NCI-H524 (cell line): ENCODE data around the gene SGMS1.
"Not testable (repeated sequence)": the region's sequence is repeated elsewhere in the genome, so short reads cannot be mapped to it uniquely, and the experiment has no call there.

Source experiments
- DNase-seq, 2 experiments: peaks; one replicate each; lab custom pipeline; 2025; lab: John Stamatoyannopoulos, UW

SGMS1 gene

DNA sequence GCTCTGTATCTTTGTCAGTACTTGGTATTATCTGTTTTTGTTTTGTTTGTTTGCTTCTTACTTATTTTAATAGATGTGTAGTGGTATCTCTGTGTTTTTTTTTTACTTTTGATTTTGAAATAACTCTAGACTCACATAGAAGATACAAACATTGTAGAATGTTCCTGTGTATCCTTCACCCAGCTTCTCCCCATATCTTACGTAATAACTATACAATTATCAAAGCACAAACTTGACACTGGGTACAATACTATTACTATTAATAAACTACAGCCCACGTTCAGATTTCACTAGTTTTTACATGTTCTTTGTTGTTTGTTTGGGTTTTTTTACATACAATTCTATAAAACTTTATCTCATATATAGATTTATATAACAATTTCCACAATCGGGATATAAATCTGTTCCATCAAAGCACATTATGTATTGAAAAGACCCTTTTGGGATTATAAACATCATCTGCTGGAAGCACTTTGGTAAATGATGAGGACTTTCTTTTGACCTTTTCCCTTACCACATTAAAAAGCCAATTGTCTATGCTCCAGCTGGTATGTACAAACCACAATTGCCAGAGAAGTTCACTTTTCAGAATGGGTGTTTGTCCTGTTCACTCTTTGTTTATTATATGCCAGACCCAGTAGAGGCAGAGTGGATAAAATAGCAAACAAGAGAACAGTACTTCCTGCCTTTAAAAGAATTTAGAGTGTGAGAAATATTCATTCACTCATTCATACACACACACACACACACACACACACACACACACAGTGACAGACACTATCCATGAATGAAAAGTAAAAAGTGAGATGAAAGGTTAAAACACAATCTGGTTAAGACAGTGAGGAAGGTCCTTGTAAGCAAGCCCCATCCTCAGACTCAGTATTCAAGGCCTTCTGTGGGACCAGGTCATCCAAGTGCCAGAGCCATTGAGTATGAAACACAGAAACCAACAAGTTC, 113.0 kb downstream of the SGMS1 start:
- no peak for DNase-seq

- DNase-seq, result no peak
These were observed 115.3 kb downstream of the SGMS1 start for GRCh38 chr10:50508315-50509051.

DNA sequence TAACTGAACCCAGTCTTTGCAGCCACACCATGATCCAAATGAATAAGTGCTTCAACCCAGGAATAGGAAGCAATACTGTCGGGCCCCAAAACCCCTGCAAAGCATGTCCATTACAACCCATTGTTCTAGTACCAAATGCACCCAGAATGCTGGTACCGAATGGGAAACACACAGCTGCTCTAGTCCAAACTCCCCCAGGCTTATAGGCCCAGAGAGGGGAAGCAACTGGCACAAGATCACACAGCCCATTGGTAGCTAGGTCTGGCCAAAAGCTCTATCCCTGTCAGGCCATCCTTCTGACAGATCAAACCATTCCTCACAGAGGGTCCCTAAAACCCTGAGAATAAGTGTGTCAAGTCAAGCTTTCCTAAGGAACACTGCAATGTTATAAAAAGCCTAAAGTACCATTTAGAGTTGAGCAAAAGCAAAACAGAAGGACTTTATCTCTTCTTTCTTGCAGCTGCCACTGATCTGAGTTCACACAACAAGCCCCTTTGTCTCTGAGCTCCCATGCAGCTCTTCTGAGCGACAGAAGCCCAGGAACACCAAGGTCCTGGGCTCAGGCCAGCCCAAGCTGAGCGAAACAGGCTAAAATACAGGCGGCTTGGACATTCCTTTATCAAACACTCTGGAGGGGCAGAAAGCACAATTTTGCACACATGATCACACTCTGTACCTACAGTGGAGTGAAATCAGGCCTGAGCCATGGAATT, 116.7 kb downstream of the SGMS1 start:
- no peak for DNase-seq

DNA sequence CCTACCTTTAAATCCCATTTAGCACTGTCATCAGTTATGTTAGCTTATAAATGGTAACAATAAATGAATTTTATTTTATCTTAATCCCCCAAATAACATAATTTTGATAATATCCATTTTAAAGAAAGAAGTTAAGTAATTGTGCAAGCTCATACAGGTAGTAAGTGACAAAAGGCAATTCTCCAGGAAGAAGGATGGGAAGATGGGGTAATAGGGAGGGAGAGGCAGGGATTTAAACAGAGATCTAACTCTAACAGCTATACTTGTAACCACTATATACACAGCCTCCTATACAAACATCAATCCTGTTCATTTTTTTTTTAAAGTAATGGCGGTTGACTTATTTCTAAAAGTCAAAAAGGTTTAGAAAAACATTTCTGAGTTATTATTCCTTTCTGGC, 119.4 kb downstream of the SGMS1 start:
- no peak for DNase-seq

DNA sequence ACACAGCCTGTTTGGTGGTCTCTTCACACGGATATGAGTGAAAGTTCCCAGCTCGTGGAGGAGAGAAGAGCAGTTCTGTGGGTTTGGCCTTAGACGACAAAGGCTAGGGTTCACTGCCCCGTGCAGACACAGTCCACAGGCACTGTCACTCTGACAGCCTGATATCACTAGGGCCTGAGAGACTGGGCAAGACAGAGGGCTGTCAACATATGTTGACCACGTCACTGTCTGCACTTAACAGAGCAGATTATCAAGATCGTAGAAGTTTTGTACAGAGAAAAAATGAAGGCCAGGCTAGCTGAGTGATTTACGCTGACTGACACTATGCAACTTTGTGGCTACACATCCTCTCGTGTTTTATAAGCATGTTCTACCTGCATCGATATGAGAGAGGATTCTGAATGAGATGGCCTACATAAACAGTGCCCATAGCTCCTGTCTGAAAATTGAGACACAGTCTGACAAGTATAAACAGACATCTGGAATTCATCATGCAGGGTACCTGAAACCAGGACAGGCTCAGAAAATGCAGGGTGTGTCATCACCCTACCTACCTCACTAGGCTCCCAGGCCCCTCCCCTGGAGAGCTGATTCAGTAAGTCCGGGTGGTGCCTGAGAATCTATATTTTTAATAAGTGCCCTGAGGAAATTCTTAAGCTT, 120.0 kb downstream of the SGMS1 start:
- DNase-seq, result no peak

DNA sequence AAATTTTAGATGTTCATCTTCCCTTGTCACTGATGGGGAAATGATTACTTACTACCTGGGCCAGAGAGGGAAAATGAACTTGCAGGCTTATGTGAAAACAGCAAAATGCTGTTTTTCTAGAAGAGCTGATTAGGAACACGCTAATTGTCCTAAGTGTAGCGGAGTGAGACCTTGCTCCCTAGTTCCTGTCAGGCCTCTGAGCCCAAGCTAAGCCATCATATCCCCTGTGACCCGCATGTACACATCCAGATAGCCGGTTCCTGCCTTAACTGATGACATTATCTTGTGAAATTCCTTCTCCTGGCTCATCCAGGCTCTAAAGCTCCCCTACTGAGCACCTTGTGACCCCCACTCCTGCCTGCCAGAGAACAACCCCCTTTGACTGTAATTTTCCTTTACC, 120.6 kb downstream of the SGMS1 start:
- DNase-seq, result not testable (repeated sequence)

DNA sequence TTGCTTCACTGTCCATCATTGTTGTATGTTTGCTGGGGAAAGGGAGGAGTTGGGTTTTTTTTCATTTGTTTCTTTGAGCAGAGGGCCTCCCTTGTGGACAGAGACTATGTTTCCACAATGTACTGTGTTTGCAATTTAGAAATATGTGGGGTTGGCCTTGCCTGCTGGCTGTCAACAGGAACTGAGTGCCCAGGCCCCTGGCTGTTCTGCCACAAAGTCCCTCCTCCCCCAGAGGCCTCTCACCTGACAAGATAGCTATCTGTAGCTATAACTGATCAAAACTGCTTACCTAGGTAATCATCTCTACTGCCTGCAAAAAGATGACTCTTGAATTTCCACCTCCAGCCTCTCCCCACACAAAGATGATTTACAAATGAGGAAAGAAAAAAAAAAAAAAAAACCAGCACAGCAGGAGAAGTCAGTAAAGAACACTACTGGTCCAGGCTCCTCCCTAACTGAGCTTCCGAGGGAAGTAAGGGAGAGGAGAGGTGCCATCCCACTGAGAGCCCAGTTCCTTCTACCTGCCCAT, 121.8 kb downstream of the SGMS1 start:
- DNase-seq, result no peak

- no peak for DNase-seq
These were observed 122.3 kb downstream of the SGMS1 start for GRCh38 chr10:50501478-50501877.

GRCh38 chr10:50498465-50498864, 125.3 kb downstream of the SGMS1 start:
- DNase-seq, result no peak

DNA sequence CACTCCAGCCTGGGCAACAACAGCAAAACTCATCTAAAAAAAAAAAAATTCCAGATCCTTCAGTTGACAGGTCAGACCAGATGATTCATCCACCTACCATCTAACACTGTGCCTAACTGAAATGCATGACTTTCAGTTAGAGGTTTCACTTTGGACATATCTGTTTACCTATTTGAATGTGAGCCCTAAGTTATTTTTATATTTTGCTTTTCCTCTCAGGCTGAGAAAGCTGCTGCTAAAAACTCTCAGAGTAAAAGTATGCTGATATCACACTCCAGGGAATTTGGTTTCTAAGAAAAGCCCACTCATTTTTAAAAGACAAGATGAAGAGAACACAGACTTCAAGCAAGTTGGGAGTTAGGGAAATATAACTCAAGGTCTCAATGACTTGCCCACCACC, 126.0 kb downstream of the SGMS1 start:
- DNase-seq, result no peak

DNA sequence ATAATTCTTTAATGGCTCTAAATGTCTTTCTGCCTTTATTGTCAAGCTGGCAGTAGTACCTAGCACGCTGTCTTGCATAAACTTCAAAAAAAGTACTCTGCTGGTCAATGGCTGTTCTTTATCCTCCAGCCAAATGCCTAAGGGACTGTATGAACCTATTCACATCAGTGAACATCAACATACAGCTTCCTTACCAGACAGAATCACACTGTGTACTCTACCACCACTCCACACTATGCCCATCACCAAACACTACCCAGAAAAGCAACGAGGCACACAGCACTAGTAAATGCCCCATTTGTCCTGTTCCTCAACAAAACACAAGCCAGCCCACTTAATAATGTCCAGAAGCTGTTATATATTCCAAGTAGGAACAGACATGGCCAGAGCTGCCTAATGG, 127.5 kb downstream of the SGMS1 start:
- no peak for DNase-seq

GRCh38 chr10:50490241-50490640, 133.5 kb downstream of the SGMS1 start:
- DNase-seq, result no peak

GRCh38 chr10:50484550-50484949, 139.2 kb downstream of the SGMS1 start:
- not testable (repeated sequence) for DNase-seq

- no peak for DNase-seq
These were observed 143.4 kb downstream of the SGMS1 start for GRCh38 chr10:50480054-50481007.

- no peak for DNase-seq
These were observed 146.2 kb downstream of the SGMS1 start for GRCh38 chr10:50477287-50478203.

DNA sequence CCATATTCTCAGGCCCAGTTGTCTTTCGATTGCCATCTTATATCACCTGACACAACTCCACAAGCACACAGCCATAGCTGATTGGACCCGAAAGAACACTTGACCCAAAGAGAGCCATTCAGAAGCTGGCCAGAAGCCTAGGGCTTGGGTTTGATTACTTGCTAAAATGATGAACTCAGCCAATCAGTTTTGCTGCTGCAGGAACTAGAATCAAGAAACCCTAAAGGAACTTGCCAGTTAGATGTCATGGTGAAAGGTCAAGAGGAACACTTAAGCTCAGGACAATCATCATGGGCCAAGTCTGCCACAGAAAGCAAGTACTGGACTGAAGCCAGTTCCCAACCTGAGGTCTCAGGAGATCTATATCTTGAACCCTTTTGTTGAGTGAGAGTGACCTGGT, 150.0 kb downstream of the SGMS1 start:
- no peak for DNase-seq

DNA sequence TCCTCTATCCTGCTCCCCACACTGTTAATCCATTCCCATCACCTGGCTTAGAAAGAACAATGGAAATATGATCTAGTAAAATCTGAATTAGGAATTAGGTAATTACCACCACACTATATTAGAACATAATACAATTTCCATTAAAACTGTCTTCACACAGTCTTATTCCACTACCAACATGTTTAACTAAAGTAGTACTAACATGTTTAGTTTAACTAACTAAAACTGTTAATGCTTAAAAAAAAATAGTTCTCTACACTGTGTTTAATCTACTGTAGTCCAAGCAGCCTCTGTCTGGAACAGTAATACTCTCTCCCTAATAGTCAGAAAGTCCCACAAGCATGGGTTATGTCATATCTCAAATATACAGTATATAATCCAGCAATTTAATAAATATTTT, 150.8 kb downstream of the SGMS1 start:
- DNase-seq, result peak in 1 of 2 experiments; percentile 0

DNA sequence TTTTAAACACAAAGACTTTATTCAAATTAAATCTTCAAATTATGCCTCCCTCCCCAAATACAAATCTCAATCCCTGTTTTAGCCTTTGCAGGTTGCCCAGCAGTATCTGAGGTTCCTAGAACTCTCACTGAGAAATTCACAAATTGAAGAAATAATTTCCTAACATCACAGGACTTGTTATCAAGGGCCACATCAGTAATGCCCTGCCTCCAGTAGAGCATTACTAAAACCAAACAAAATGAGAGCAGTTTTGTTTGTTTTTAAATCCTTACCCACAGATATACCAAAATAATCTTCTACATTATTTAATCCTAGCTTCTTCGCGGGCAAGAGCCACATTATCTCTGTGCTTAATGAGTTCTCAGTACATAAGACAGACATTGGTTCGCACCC, 152.2 kb downstream of the SGMS1 start:
- DNase-seq, result no peak

- DNase-seq, result no peak
These were observed 152.8 kb downstream of the SGMS1 start for GRCh38 chr10:50470798-50471582.
